ENCODE data around the gene KCNJ8. TPM values are rescaled to one million over a fixed set of nuclear protein-coding genes. Genes with fewer than 3 reads are reported as not detected.
"Not testable (repeated sequence)": the region's sequence is repeated elsewhere in the genome, so short reads cannot be mapped to it uniquely, and the experiment has no call there.

KCNJ8 gene
- 3.4 TPM for polyA plus RNA-seq (2013, experiment 1 of 2; ENCODE audit: insufficient read length)
- 4.4 TPM for polyA plus RNA-seq (2013, experiment 2 of 2; ENCODE audit: insufficient read length)

DNA sequence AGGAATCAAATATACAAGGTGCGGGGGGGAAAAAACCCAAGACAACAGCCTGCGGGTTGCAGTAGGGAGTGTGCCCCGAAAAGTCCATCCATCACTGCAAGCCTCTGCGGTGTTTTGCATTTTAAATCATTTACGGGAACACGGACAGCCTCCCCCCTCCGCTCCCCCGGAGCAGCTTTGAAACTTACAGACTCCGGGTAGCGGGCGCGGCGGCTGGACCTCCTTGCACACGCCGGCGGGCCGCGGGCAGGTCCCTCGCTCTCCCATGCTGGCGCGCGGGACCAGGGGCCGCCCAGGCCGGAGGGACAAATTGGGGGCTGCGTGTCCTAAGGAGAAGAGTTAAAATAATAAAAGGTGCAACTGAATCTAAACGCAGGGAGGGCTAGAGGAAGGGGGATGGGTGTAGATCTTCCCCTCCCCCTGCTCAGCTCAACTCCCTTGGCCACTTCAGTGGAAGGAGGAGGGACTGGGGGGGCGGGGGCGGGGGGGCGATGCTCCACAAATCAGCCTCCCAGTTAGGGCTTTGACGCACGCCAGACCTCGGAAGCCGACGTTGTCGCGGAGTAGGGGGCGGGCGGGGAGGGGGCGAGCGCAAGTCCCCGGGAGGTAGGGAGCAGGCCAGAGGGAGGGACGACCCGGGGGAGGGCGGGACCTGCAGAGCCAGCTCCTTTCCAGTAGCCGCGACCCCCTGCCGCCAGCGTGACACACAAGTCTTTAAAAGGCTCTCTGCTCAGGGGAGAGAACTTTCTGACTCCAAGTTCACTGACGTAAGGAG, at the start of gene KCNJ8:
Gene KCNJ8, minus strand, starts transcription at position 349 of the 775 bp plus-strand sequence. CDS start 1,090 bp downstream, outside the sequence.
- peak; percentile 69 for DNase-seq

- no peak for DNase-seq
Observed at GRCh38 chr12:21823581-21823980, 49.1 kb upstream of the KCNJ8 start.

DNA sequence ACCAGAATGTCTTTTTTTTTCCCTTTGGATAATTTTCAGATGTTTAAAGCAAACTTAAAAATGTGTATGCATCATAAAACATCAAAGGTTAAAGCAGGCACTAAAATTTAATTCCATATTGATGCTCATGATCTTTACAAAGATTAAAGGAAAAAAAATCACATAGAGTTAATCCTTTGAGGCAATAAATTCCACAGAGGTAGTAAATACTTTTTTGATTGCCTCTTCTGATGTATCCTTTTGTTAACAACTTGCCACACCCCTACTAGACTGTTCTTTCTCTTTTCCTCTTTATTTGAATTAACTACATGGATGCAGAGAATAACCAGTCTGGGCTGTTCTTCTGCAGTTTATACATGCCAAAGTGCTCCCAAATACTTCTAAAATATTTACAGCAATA, 45.2 kb upstream of the KCNJ8 start:
- DNase-seq: no peak

DNA sequence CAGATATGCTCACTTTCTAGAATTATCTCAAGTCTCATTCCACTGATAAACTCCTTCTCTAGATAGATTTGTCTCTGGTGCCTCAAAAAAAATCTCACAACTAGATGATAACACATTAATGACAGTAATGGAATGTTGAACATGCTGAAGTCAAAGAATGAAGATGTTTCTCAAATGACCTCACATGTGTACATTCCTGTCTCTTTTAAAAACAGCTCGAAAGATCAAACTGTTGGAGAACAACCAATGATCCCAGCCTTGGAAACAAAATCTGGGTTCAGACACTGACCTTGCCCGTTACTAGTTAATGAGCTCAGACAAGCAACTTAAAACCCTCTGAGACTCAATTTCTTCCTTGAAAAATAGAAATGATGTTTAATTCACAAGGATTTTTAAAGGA, 44.7 kb upstream of the KCNJ8 start:
- peak; percentile 71 for DNase-seq

GRCh38 chr12:21818627-21819026, 44.1 kb upstream of the KCNJ8 start:
- peak; percentile 50 for DNase-seq

DNA sequence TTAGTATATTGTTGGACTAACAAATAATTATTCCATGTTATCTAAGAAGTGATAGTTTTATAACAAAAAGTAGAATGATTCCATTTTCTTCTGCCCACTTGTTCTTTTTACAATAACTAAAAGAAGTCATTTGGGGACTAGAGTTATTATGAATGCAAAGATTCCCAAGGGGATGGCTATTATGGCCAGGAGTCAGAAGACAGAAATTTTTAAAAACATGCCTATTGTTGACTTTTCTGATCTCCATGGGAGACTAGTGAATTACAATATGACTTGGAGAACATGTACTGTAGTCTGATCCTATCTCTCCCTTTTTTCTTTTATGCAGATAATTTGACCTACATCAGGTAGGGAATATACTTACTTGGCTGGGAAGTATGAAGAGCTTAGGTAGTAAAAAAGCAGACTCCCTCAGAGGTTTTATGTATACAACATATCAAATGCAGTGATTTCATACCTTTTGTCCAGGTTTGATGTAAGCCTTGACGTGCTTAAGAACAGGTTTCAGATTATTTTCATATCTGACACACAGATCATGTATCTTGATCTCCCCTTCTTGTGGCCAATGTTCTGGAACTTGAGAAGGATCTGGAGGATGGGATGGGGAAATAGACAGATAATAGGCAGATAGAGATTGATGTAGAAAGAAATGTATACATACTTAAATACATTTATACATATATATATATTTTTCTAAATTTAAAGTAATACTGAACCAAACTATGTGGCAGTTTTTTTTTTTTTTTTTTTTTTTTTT, 41.0 kb upstream of the KCNJ8 start:
- DNase-seq: peak; percentile 71

DNA sequence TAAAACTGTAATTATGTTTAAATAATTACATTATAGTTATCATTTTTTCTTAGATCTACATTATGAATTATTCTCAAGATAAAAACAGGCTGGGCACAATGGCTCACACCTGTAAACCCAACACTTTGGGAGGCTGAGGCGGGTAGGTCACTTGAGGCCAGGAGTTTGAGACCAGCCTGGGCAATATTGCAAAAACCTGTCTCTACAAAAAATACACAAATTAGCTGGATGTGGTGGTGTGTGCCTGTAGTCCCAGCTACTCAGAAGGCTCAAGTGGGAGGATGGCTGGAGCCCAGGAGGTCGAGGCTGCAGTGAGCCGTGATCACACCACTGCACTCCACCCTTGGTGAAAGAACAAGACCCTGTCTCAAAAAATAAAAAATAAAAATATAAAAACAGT, 40.3 kb upstream of the KCNJ8 start:
- DNase-seq: no peak

DNA sequence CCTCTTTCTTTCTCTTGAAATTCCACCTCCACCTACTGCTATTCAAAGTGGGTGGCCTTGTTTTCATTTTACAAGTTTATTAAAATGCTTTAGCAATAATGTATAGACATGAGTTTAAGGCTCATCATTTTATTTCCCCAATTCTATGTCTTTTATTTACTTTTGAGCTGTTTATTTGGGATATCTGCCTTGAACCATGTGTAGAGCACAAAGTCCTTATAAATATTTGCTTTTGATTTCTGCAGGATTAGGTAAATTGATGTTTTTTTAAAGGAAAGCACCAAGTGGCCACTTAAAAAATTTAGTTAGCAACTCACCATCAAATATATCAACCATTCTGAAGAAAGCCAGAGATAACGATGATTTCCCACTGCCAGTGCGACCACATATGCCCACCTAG, 39.8 kb upstream of the KCNJ8 start:
- DNase-seq: no peak

DNA sequence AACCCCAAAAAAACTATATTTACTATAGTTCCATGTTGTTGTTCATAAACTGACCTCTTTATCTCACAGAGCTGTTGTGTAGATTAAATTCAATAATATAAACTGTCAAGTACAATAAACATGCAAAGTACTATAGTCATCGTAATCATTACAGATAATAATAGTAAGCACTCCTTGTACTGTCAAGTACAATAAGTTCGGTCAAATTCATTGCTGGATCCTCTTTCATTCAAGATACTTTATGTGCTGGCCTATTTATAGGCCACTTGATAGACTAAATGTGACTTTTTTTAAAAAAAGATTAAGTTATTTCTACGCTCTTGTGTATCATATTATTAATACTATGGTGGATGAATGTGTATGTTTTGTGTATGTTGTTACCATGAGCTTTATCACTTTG, 39.2 kb upstream of the KCNJ8 start:
- DNase-seq: no peak

- no peak for DNase-seq
Observed at GRCh38 chr12:21813125-21813524, 38.6 kb upstream of the KCNJ8 start.

DNA sequence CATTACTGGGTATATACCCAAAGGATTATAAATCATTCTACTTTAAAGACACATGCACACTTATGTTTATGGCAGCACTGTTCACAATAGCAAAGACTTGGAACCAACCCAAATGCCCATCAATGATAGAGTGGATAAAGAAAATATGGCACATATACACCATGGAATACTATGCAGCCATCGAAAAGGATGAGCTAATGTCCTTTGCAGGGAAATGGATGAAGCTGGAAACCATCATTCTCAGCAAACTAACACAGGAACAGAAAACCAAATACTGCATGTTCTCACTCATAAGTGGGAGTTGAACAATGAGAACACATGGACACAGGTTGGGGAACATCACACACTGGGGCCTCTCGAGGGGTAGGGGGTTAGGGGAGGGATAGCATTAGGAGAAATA, 37.8 kb upstream of the KCNJ8 start:
- not testable (repeated sequence) for DNase-seq

- DNase-seq: no peak
Observed at GRCh38 chr12:21809100-21809499, 34.6 kb upstream of the KCNJ8 start.

DNA sequence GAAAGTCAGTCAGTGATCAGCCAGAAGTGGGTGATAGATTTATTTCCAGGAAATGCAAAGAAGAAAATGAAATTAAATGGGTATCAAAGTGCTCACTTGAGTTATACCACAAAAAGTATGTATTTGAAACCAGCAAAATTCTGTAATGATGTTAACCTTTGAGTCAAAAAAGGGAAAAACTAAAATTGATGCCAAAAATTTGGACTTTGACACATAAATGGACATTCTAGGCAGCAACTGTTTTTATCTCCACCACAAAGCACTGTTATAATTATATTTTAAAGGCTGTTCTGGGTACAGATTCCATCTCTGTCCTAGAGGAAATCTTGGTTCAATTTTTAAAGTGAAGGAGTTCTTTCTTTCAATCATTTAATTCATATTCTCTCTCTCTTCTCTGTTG, 31.7 kb upstream of the KCNJ8 start:
- no peak for DNase-seq

- DNase-seq: no peak
Observed at GRCh38 chr12:21801522-21802288, 27.2 kb upstream of the KCNJ8 start.

GRCh38 chr12:21800011-21800410, 25.5 kb upstream of the KCNJ8 start:
- no peak for DNase-seq

GRCh38 chr12:21797539-21797938, 23.0 kb upstream of the KCNJ8 start:
- no peak for DNase-seq

DNA sequence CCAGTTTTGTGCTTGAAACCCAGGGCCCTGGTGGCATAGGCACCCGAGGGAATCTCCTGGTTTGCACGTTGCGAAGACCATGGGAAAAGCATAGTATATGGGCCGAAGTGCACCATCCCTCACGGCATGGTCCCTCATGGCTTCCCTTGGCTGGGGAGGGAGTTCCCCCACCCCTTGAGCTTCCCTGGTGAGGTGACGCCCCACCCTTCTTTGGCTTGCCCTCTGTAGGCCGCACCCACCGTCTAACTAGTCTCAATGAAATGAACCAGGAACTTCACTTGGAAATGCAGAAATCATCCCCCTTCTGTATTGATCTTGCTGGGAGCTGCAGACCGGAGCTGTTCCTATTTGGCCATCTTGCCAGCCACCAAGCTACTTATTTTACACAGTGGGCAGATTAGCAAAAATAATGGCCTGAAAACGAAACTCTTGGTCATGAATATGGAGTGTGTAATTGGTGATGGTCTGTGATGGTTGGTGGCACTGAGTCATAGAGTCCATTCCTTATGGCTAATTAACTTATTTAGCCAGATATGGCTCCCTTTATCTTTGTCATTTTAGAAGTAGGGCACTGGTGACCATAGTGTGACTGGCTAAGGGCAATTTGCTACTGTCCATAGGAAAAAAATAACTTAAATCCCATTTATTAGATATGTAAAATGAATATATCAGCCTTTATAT, 21.3 kb upstream of the KCNJ8 start:
- DNase-seq: no peak

GRCh38 chr12:21794807-21795595, 20.5 kb upstream of the KCNJ8 start:
- DNase-seq: not testable (repeated sequence)

DNA sequence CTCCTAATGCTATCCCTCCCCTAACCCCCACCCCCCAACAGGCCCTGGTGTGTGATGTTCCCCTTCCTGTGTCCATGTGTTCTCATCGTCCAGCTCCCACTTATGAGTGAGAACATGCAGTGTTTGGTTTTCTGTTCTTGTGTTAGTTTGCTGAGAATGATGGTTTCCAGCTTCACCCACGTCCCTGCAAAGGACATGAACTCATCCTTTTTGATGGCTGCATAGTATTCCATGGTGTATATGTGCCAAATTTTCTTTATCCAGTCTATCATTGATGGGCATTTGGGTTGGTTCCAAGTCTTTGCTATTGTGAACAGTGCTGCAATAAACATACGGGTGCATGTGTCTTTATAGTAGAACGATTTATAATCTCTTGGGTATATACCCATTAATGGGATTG, 15.2 kb upstream of the KCNJ8 start:
- DNase-seq: not testable (repeated sequence)

DNA sequence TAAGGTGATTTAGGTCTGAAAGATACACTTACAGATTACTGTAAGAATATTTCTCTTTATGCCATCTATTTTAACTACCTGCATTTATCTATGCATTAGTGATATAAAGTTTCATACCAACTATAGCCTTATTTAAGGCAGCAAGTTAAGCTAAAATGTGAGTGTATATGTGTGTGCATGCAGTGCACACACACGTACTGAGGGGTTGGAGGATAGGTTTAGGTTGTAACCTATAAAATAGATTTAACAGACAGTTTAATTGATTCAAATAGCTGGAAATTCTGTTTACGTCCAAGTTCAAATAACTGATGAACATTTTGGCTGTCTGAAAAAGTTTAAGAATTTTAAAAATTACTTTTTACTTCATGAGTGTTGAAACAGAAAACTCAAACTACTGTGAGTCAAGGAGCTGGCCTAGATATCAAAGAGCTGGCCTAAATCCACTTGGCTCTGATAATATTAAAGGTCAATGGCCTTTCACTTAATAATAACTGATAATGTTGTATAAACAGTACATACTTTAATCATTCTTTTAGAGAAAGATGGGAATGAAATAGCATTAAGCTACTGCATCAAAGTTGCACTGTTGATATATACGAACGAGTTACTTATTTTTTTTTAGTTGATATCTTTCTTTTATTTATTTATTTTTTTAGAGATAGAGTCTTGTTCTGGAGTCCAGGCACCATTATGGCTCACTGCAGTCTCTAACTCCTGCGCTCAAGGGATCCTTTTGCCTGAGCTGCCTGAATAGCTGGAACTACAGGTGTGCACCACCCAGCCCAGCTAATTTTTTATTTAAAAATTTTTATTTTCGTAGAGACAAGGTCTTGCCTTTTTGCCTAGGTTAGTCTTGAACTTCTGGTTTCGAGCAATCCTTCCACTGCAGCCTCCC, 13.8 kb upstream of the KCNJ8 start:
- no peak for DNase-seq
